HEK293T (cell line): ENCODE results near the gene RPL18A.

Experiments
- BHLHE40 ChIP-seq: fragments of 450-650 bp; IDR thresholded peaks from 2 replicates; pipeline ENCODE4 v1.6.1; 2016; ENCODE audit warnings: mild to moderate bottlenecking, moderate library complexity, borderline replicate concordance
- CTBP1 ChIP-seq: fragments of 450-650 bp; IDR thresholded peaks from 2 replicates; pipeline ENCODE4 v1.6.1; 2016; ENCODE audit warnings: borderline replicate concordance
- FOXK2 ChIP-seq: fragments of 450-650 bp; IDR thresholded peaks from 2 replicates; pipeline ENCODE4 v1.6.1; 2016; ENCODE audit warnings: mild to moderate bottlenecking
- FOXM1 ChIP-seq: fragments of 450-650 bp; IDR thresholded peaks from 2 replicates; pipeline ENCODE4 v1.6.1; 2017; ENCODE audit warnings: mild to moderate bottlenecking, borderline replicate concordance
- HDGF ChIP-seq: fragments of 450-650 bp; IDR thresholded peaks from 2 replicates; pipeline ENCODE4 v1.6.1; 2017; ENCODE audit warnings: antibody characterized with exemption, borderline replicate concordance
- L3MBTL2 ChIP-seq: fragments of 450-650 bp; conservative IDR thresholded peaks from 2 replicates; pipeline ENCODE4 v1.6.1; 2016; ENCODE audit warnings: mild to moderate bottlenecking
- NFRKB ChIP-seq: fragments of 450-650 bp; IDR thresholded peaks from 2 replicates; pipeline ENCODE4 v1.6.1; 2016; ENCODE audit warnings: mild to moderate bottlenecking, moderate library complexity
- SP1 ChIP-seq: fragments of 450-650 bp; IDR thresholded peaks from 2 replicates; pipeline ENCODE4 v1.6.1; 2017
- SUZ12 ChIP-seq: fragments of 450-650 bp; IDR thresholded peaks from 2 replicates; pipeline ENCODE4 v1.6.1; 2016; ENCODE audit warnings: mild to moderate bottlenecking
- TARDBP ChIP-seq: fragments of 450-650 bp; IDR thresholded peaks from 2 replicates; pipeline ENCODE4 v1.6.1; 2016
- ZNF384 ChIP-seq: fragments of 450-650 bp; IDR thresholded peaks from 2 replicates; pipeline ENCODE4 v1.6.1; 2016
- TF ChIP-seq, protein P1 (sequence below): fragments of 450-650 bp; IDR thresholded peaks from 2 replicates; pipeline ENCODE4 v1.6.1; 2016

DNA sequence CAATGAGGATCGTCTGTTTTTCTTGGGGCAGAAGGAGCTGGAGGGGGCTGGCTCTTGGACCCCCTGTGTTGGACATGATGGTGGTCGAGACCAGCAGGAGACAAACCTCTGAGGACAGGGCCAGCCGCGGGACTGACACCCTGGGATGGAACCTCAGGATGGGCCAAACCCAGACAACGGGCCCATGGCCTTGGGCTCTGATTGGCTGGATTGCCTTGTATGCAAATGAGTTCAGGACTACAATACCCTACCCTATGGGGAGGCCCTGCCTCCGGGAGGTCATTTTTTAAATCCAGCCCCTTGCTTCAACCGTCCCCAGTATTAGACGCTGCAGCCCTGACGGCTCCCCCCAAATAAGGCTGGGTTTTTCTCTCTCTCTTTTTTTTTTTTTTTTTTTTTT, 34.1 kb downstream of the RPL18A start:
- TF ChIP-seq TARDBP (no peak), FOXK2 (no peak), SP1 (no peak), ZNF384 (no peak), SUZ12 (no peak), BHLHE40 (no peak), CTBP1 (no peak), FOXM1 (no peak), HDGF (no peak), NFRKB (no peak), L3MBTL2 (no peak)
- TF ChIP-seq, protein P1, sequence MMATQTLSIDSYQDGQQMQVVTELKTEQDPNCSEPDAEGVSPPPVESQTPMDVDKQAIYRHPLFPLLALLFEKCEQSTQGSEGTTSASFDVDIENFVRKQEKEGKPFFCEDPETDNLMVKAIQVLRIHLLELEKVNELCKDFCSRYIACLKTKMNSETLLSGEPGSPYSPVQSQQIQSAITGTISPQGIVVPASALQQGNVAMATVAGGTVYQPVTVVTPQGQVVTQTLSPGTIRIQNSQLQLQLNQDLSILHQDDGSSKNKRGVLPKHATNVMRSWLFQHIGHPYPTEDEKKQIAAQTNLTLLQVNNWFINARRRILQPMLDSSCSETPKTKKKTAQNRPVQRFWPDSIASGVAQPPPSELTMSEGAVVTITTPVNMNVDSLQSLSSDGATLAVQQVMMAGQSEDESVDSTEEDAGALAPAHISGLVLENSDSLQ: no peak
